ENCODE results near the gene PSAPL1.

PSAPL1 gene

DNA sequence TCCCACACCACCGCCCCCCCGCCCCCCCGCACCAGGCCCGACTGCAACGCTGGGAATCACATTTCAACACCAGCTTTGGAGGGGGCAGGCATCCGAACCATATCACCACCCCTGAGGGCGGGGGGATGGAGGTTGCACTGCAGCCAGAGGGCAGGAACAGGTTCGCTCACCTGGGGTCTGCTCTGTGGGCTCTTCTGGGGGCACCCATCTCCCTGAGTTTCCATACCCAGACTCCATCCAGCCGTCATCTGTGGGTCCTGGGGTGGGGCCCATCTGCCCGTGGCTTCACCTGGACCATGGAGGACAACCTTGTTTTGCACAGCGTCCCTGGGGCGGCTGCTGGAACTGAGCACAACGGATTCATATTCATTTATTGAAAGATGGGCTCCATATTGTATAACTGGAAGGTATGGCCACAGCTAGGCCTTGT is 6.9 kb downstream of the PSAPL1 start:
- H3K27me3 ChIP-seq (replicated peaks; ENCODE audit: control insufficient read depth, insufficient read depth, low read length): peaks cover 1% of the 10 kb centered on the region
- TF ChIP-seq, protein P1, sequence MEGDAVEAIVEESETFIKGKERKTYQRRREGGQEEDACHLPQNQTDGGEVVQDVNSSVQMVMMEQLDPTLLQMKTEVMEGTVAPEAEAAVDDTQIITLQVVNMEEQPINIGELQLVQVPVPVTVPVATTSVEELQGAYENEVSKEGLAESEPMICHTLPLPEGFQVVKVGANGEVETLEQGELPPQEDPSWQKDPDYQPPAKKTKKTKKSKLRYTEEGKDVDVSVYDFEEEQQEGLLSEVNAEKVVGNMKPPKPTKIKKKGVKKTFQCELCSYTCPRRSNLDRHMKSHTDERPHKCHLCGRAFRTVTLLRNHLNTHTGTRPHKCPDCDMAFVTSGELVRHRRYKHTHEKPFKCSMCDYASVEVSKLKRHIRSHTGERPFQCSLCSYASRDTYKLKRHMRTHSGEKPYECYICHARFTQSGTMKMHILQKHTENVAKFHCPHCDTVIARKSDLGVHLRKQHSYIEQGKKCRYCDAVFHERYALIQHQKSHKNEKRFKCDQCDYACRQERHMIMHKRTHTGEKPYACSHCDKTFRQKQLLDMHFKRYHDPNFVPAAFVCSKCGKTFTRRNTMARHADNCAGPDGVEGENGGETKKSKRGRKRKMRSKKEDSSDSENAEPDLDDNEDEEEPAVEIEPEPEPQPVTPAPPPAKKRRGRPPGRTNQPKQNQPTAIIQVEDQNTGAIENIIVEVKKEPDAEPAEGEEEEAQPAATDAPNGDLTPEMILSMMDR (IDR thresholded peaks at IDR 0.05; ENCODE audit: insufficient read depth, low read length, poor library complexity, severe bottlenecking): no peak

DNA sequence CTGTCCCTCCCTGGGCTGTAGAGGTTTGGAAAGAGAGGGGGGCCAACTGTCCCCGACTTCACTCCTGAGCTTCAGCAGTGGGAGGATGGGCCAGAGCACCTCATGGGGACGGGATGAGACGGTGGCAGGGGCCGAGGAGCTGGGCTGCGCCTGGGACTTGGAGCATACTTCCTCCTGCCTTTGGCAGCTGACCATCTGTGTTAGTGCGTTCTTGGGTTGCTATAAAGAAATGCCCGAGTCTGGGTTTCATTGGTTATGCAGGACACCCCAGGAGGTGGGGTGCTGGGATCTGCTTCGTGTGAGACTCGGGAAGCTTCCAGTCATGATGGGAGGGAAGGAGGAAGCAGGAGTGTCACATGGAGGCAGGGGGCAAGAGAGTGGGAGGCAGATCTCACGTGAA is 7.4 kb downstream of the PSAPL1 start:
- DNase-seq (ENCODE audit: extremely low read depth, insufficient read length): no peak
- H3K27me3 ChIP-seq (replicated peaks; ENCODE audit: control insufficient read depth, insufficient read depth, low read length): peaks cover 1% of the 10 kb centered on the region
- no peaks in the 10 kb centered on the region for H3K36me3 ChIP-seq (ENCODE audit: control insufficient read depth, insufficient read depth, low read length)
- TF ChIP-seq, protein P1 (IDR thresholded peaks at IDR 0.05; ENCODE audit: insufficient read depth, low read length, poor library complexity, severe bottlenecking): no peak
- no peak overlapping the region for H3K4me3 ChIP-seq (replicated peaks; ENCODE audit: low read depth, low read length)

More for the DNA sequence above, 6.9 kb downstream of the PSAPL1 start:
- no peak for DNase-seq (ENCODE audit: extremely low read depth, insufficient read length)
- Histone ChIP-seq H3K4me3 (replicated peaks; ENCODE audit: low read depth, low read length) (no peak overlapping the region), H3K36me3 (ENCODE audit: control insufficient read depth, insufficient read depth, low read length) (no peaks in the 10 kb centered on the region)

DNA sequence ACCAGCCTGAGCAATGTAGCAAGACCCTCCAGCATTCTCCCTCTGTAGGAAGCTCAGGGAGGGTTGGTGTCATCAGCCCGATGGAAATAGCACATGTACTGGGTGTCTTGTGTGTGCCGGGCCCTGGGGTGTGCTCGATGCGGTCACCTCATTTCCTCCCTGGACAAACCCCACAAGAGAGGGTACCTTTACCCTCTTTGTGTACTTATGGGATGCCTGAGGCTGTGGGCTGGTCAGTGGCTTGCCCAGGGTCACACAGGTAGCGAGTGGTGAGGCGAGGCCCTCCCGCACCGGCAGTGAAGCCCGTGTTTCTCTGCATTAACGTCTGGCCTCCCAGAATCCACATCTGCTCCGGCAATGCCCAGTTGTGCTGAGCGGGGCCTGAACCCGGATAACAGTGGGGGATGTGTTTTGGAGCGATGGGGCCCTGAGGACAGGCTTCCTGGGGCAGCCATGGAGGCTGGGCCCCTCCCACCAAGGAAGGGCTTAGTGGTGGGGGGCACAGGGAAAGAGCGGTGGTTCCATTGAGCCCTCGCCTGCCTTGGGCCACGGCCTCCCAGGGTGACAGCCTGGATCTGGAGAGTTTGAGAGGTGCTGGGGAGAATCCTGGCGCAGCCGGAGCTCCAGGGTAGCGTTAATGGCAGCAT is 8.1 kb downstream of the PSAPL1 start:
- Histone ChIP-seq H3K4me3 (replicated peaks; ENCODE audit: low read depth, low read length) (no peak overlapping the region), H3K27me3 (replicated peaks; ENCODE audit: control insufficient read depth, insufficient read depth, low read length) (peaks cover 1% of the 10 kb centered on the region), H3K36me3 (ENCODE audit: control insufficient read depth, insufficient read depth, low read length) (no peaks in the 10 kb centered on the region)
- no peak for DNase-seq (ENCODE audit: extremely low read depth, insufficient read length)
- TF ChIP-seq, protein P1 (IDR thresholded peaks at IDR 0.05; ENCODE audit: insufficient read depth, low read length, poor library complexity, severe bottlenecking): no peak

DNA sequence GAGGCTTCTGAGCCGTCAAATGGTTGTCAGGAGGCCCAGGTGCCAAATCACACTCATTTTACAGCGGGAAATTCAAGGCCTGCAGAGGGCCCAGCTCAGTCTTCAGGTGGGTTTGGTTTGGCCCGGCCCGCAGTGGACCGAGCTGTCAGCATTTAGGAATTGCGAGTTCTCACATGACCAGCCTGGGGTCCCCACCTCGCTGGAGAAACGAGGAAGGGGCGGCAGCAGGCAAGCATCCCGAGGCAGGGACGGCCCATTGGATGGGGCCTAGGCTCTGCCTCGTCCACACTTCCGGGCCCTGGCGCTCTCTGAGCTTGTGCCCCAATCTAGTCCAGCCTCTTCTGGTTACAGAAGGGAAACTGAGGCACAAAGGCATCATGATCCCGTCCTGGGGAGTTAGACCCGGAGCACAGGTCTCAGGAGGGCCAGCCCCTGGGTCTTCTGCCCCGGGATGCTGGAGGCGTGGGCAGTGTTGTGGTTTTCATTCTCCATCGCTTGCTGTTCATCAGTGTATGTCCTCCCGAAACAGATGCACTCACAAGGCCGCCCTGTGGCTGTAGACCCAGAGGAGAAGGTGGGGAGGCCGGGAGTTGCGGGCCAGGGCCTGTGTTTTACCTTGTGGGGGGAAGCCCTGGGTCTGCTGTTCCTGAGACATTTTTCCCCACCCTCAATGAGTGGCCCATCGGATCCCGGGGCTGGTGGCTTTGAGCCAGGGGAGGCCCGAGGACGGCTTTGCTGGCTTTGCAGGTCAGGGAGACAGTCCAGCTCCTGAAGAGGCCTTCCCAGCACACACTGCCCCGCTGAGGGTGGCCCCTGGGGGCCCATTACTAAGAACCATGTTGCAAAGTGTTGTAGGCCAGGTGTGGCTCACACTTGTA is 8.9 kb downstream of the PSAPL1 start:
- Histone ChIP-seq H3K27me3 (replicated peaks; ENCODE audit: control insufficient read depth, insufficient read depth, low read length) (peaks cover 1% of the 10 kb centered on the region), H3K36me3 (ENCODE audit: control insufficient read depth, insufficient read depth, low read length) (no peaks in the 10 kb centered on the region), H3K4me3 (replicated peaks; ENCODE audit: low read depth, low read length) (no peak overlapping the region)
- TF ChIP-seq, protein P1 (IDR thresholded peaks at IDR 0.05; ENCODE audit: insufficient read depth, low read length, poor library complexity, severe bottlenecking): no peak
- DNase-seq (ENCODE audit: extremely low read depth, insufficient read length): no peak

DNA sequence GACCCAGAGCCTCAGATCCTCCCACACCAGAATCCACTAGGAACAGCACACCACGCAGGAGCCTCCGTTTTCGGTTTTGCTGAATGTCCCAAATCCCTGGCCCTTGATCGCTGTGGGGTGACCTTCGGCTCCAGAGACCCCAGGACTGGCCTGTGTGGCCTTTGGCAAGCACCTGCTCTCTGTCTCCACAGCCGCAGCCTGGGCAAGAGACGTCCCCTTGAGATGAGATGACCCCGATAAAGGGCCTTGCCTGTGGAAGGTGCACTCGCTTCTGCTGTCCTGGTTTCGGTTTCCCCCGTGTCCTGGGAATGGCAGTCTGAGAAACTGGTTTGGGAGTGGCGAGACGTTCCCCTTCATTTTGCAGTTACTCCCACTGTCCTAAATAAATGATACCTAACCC is 9.6 kb downstream of the PSAPL1 start:
- TF ChIP-seq, protein P1 (IDR thresholded peaks at IDR 0.05; ENCODE audit: insufficient read depth, low read length, poor library complexity, severe bottlenecking): no peak
- Histone ChIP-seq H3K4me3 (replicated peaks; ENCODE audit: low read depth, low read length) (no peak overlapping the region), H3K27me3 (replicated peaks; ENCODE audit: control insufficient read depth, insufficient read depth, low read length) (peaks cover 1% of the 10 kb centered on the region), H3K36me3 (ENCODE audit: control insufficient read depth, insufficient read depth, low read length) (no peaks in the 10 kb centered on the region)
- DNase-seq (ENCODE audit: extremely low read depth, insufficient read length): no peak
